Measurements from ENCODE around the gene CTNNA1.
A peak's percentile ranks its signal among the peaks of the same experiment; 100 is the strongest.

Gene CTNNA1

GRCh38 chr5:138962614-138963370 lies 209.6 kb downstream of the CTNNA1 start:
- TF ChIP-seq CTCF (IDR thresholded peaks at IDR 0.05; ENCODE audit: insufficient read depth, low read depth, low read length, missing control alignments), result no peak
- no peak overlapping the region for H3K4me3 ChIP-seq (ENCODE audit: low read length)
- DNase-seq (ENCODE audit: low read depth), result no peak

- H3K4me3 ChIP-seq (ENCODE audit: low read length), result no peak overlapping the region
- no peak for TF ChIP-seq CTCF (IDR thresholded peaks at IDR 0.05; ENCODE audit: insufficient read depth, low read depth, low read length, missing control alignments)
- DNase-seq (ENCODE audit: low read depth), result no peak
Measured at GRCh38 chr5:138963763-138964371, 210.6 kb downstream of the CTNNA1 start.

GRCh38 chr5:138964647-138965201 lies 211.5 kb downstream of the CTNNA1 start:
- no peak for TF ChIP-seq CTCF (IDR thresholded peaks at IDR 0.05; ENCODE audit: insufficient read depth, low read depth, low read length, missing control alignments)
- no peak for DNase-seq (ENCODE audit: low read depth)
- H3K4me3 ChIP-seq (ENCODE audit: low read length), result no peak overlapping the region

DNA sequence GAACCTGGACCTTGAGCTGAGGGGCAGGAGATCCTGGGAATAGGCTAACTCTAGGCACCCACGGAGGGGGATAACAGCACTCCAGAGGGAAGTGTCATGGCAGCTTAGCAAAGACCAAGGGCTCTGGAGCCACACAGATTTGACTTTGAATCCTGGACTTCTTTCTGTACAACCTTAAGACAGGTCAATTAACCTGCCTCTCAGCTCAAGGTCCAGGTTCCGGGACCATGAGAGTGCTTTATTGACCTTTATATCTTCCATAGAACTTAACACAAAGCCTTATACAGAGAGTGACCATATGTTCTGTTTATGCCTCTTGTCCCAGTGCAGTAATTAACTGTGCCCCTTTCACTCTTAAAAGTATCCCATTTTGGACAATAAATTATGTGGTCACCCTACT lies 212.4 kb downstream of the CTNNA1 start:
- TF ChIP-seq CTCF (IDR thresholded peaks at IDR 0.05; ENCODE audit: insufficient read depth, low read depth, low read length, missing control alignments), result no peak
- DNase-seq (ENCODE audit: low read depth), result no peak
- no peak overlapping the region for H3K4me3 ChIP-seq (ENCODE audit: low read length)

GRCh38 chr5:138966236-138966985 lies 213.2 kb downstream of the CTNNA1 start:
- peak; percentile 14 for DNase-seq (ENCODE audit: low read depth)
- H3K4me3 ChIP-seq (ENCODE audit: low read length), result no peak overlapping the region
- TF ChIP-seq CTCF (IDR thresholded peaks at IDR 0.05; ENCODE audit: insufficient read depth, low read depth, low read length, missing control alignments), result no peak

DNA sequence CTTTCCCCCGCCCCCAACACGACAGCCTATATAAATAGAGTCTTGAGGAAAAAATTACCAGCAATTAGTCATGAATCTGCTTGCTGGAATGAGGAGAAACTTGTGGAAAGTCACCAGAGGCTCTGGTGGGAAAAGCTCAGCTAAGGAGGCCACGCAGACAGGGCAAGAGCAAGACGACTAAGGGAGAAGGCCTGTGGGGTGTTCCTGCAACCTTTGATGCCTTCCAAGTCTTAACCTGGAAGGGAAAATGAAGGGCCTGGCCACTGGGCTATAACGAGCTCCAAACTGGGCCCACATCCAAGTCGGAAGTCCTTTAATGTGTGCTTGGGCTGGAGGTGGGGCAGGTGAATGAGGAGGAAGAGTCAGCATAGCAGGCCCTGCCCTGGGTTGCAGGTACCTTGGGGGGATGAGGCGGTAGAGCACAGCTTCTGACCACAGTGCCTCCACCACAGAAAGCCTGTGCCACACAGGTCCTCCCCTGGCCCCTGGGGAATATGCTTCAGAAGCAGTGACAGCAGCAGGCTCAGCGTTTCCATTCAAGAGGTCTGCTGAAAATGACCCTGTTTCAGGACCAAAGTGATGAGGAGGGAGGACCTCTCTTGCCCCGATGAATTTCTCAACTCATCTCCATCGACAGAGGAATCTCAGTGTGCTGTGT lies 214.7 kb downstream of the CTNNA1 start:
- DNase-seq (ENCODE audit: low read depth), result no peak
- H3K4me3 ChIP-seq (ENCODE audit: low read length), result no peak overlapping the region
- no peak for TF ChIP-seq CTCF (IDR thresholded peaks at IDR 0.05; ENCODE audit: insufficient read depth, low read depth, low read length, missing control alignments)

Data from epithelial cell of esophagus (primary cell).